HepG2 (cell line): ENCODE results near the gene CAP2. TPM values are rescaled to one million over a fixed set of nuclear protein-coding genes. Genes with fewer than 3 reads are reported as not detected.

Experiments
- ATAC-seq: fragments of 200-7000 bp; cut with Tn5 transposase; 3 replicates; pipeline ENCODE4 v1.9.1; 2020; ENCODE audit warnings: mild to moderate bottlenecking, moderate library complexity
- BruUV-seq: library from RNA; stranded (reverse); fragments of 400-500 nt; replicated peaks from 2 replicates; lab custom pipeline; 2021; lab: Mats Ljungman, UMichigan
- CTCF ChIA-PET: fragments of 300-600 bp; formaldehyde crosslinking; extraction: SDS; loops from one replicate; lab custom pipeline; 2021; ENCODE audit warnings: low total read pairs, inconsistent platforms, low intra/inter-chr PET ratio; lab: Yijun Ruan, JAX
- POLR2A ChIA-PET: fragments of 350-600 bp; sonication (Branson Sonifier 250); formaldehyde crosslinking; loops from one replicate; lab custom pipeline; 2020; ENCODE audit warnings: antibody characterized with exemption, inconsistent platforms; lab: Yijun Ruan, JAX
- DNase-seq: peaks from one replicate; pipeline ENCODE4 v3.0.0-alpha.2; 2015; ENCODE audit warnings: low spot score
- FAIRE-seq: peaks from 3 replicates; lab custom pipeline; 2011; peaks lifted over from hg19 to GRCh38; lab: Jason Lieb, UNC
- H2AFZ ChIP-seq: one replicate; pipeline ENCODE4 v1.6.1; 2011; ENCODE audit warnings: low read length, inconsistent platforms
- H3K27ac ChIP-seq: fragments of 300-600 bp; 3 replicates; pipeline ENCODE4 v1.8.0; 2011; ENCODE audit warnings: mixed run types, mild to moderate bottlenecking, mixed read lengths, low read length, inconsistent platforms; ENCODE audit not compliant: insufficient read depth; ENCODE audit errors: extremely low read length
- H3K27me3 ChIP-seq, 2 experiments: fragments of 200-600 bp in 1 of 2; 2 replicates in 1 of 2; 3 replicates in 1 of 2; pipeline versions ENCODE4 v1.6.0 to v1.8.0; 2011; ENCODE audit warnings: low read length in 2 of 2, mild to moderate bottlenecking in 2 of 2, moderate library complexity in 2 of 2, inconsistent platforms in 1 of 2; ENCODE audit not compliant: insufficient read depth in 2 of 2, control insufficient read depth in 1 of 2
- H3K36me3 ChIP-seq, 2 experiments: fragments of 200-600 bp in 1 of 2; replicated peaks in 1 of 2; 2 replicates in 1 of 2; 3 replicates in 1 of 2; pipeline versions ENCODE4 v1.5.1 to v1.8.0; 2011; ENCODE audit warnings: low read length in 2 of 2, inconsistent platforms in 1 of 2; ENCODE audit not compliant: insufficient read depth in 2 of 2, control insufficient read depth in 1 of 2
- H3K4me1 ChIP-seq: 2 replicates; pipeline ENCODE4 v1.5.1; 2012; ENCODE audit warnings: low read length, inconsistent platforms; ENCODE audit not compliant: insufficient read depth
- H3K4me2 ChIP-seq: 2 replicates; pipeline ENCODE4 v1.6.0; 2011; ENCODE audit warnings: low read depth, low read length, inconsistent platforms
- H3K4me3 ChIP-seq, 3 experiments: fragments of 200-600 bp in 1 of 3; sonication (generic), shearing (Covaris generic) in 1 of 3; replicated peaks in 1 of 3; 2 replicates each; pipeline ENCODE4 v1.5.1; 2011 to 2016; ENCODE audit warnings: low read length in 3 of 3, inconsistent platforms in 2 of 3, low read depth in 2 of 3, mild to moderate bottlenecking in 2 of 3, control low read depth in 1 of 3, mixed read lengths in 1 of 3; ENCODE audit not compliant: insufficient read depth in 1 of 3
- H3K79me2 ChIP-seq: one replicate; pipeline ENCODE4 v1.6.1; 2011; ENCODE audit warnings: low read length, inconsistent platforms; ENCODE audit not compliant: insufficient read depth
- H3K9ac ChIP-seq: 2 replicates; pipeline ENCODE4 v1.6.0; 2011; ENCODE audit warnings: mild to moderate bottlenecking, low read depth, low read length, inconsistent platforms; ENCODE audit not compliant: insufficient read depth
- H3K9me3 ChIP-seq: 2 replicates; pipeline ENCODE4 v1.5.1; 2012; ENCODE audit warnings: mild to moderate bottlenecking, low read length
- H4K20me1 ChIP-seq: 2 replicates; pipeline ENCODE4 v1.6.0; 2011; ENCODE audit warnings: inconsistent platforms, mild to moderate bottlenecking, low read length, moderate library complexity; ENCODE audit not compliant: insufficient read depth
- FLYWCH1 ChIP-seq: sonication (generic); formaldehyde crosslinking; IDR thresholded peaks from 2 replicates; pipeline ENCODE4 v1.8.1; 2023; ENCODE audit warnings: mild to moderate bottlenecking, missing genetic modification reagents
- FOXP1 ChIP-seq, 2 experiments: fragments of 450-650 bp in 1 of 2; IDR thresholded peaks; 2 replicates each; pipeline ENCODE4 v1.6.1; 2017 to 2018; ENCODE audit warnings: antibody characterized with exemption in 1 of 2
- HES4 ChIP-seq: sonication (generic); formaldehyde crosslinking; IDR thresholded peaks from 2 replicates; pipeline ENCODE4 v1.9.0; 2021; ENCODE audit warnings: mild to moderate bottlenecking, missing genetic modification reagents, borderline replicate concordance
- ISL2 ChIP-seq: sonication (generic); formaldehyde crosslinking; IDR thresholded peaks from 2 replicates; pipeline ENCODE4 v1.5.0; 2020; ENCODE audit warnings: missing genetic modification reagents
- KDM5A ChIP-seq: fragments of 200-600 bp; sonication (generic); IDR thresholded peaks from 2 replicates; pipeline ENCODE4 v1.7.0; 2018; ENCODE audit warnings: antibody characterized with exemption, mild to moderate bottlenecking, low read length, borderline replicate concordance
- KLF6 ChIP-seq: IDR thresholded peaks from 2 replicates; pipeline ENCODE4 v1.8.0; 2016; ENCODE audit warnings: missing biosample characterization, missing genetic modification reagents
- NRL ChIP-seq: sonication (generic); formaldehyde crosslinking; IDR thresholded peaks from 2 replicates; pipeline ENCODE4 v1.5.0; 2020; ENCODE audit warnings: missing genetic modification reagents, mild to moderate bottlenecking, moderate library complexity, borderline replicate concordance
- SP140L ChIP-seq: sonication (generic); formaldehyde crosslinking; IDR thresholded peaks from 2 replicates; pipeline ENCODE4 v1.4.0; 2020; ENCODE audit warnings: missing genetic modification reagents, borderline replicate concordance
- TEF ChIP-seq: sonication (generic); formaldehyde crosslinking; IDR thresholded peaks from 2 replicates; pipeline ENCODE4 v1.5.0; 2020; ENCODE audit warnings: missing genetic modification reagents
- ZBTB1 ChIP-seq: sonication (generic); formaldehyde crosslinking; IDR thresholded peaks from 2 replicates; pipeline ENCODE4 v1.4.0; 2020; ENCODE audit warnings: missing genetic modification reagents, borderline replicate concordance
- ZNF180 ChIP-seq: sonication (generic); formaldehyde crosslinking; IDR thresholded peaks from 2 replicates; pipeline ENCODE4 v1.4.0; 2020; ENCODE audit warnings: low read depth, missing genetic modification reagents, borderline replicate concordance
- ZNF292 ChIP-seq: sonication (generic); formaldehyde crosslinking; IDR thresholded peaks from 2 replicates; pipeline ENCODE4 v1.8.1; 2022; ENCODE audit warnings: mild to moderate bottlenecking, low read depth, missing genetic modification reagents, borderline replicate concordance
- ZNF549 ChIP-seq: sonication (generic); formaldehyde crosslinking; IDR thresholded peaks from 2 replicates; pipeline ENCODE4 v1.5.0; 2020; ENCODE audit warnings: missing genetic modification reagents
- ZNF749 ChIP-seq: sonication (generic); formaldehyde crosslinking; IDR thresholded peaks from 2 replicates; pipeline ENCODE4 v1.8.0; 2022; ENCODE audit warnings: mild to moderate bottlenecking, missing genetic modification reagents, moderate library complexity, borderline replicate concordance
- ZSCAN29 ChIP-seq: sonication (generic); formaldehyde crosslinking; conservative IDR thresholded peaks from 2 replicates; pipeline ENCODE4 v1.4.0; 2020; ENCODE audit warnings: mild to moderate bottlenecking, missing genetic modification reagents
- WGBS: methylation state at CpG from one replicate; pipeline ENCODE4 v1.1.6; 2017; ENCODE audit warnings: low lambda C conversion rate; 5-methylcytosine and 5-hydroxymethylcytosine counted together
- in situ Hi-C: cut with HindIII; loops from 2 replicates; pipeline ENCODE4 v1.10.0; 2017; ENCODE audit warnings: low pct_unique_long_range_greater_than_20kb; ENCODE audit not compliant: extremely low pct_ligation_motif_present
- intact Hi-C: fragments of 100-400 bp; cut with micrococcal nuclease; formaldehyde crosslinking; loops from one replicate; pipeline ENCODE4 v1.10.0; 2022; ENCODE audit not compliant: unreplicated experiment
- polyA plus RNA-seq, 8 experiments: library from polyadenylated mRNA; depleted of rRNA in 3 of 8; stranded (reverse) in 7 of 8; unstranded in 1 of 8; fragments of >200 nt; fragmentation: Illumina TruSeq in 4 of 8; extraction: Trizol in 4 of 8; gene quantifications; 2 replicates each; pipeline versions ENCODE4 v1.2.1 to v1.2.3, GENCODE V29; 2011 to 2016; ENCODE audit warnings: low read depth in 4 of 8, missing spikeins in 1 of 8, mixed read lengths in 1 of 8; ENCODE audit not compliant: insufficient read depth in 1 of 8
- total RNA-seq, 5 experiments: library from RNA; depleted of rRNA; stranded (reverse); fragments of >200 nt; fragmentation: Illumina TruSeq; extraction: Trizol; gene quantifications; 2 replicates each; pipeline ENCODE4 v1.2.3, GENCODE V29; 2016; ENCODE audit warnings: low read depth in 1 of 5
- TF ChIP-seq, protein P1 (sequence below): sonication (generic); formaldehyde crosslinking; IDR thresholded peaks from 2 replicates; pipeline ENCODE4 v1.4.0; 2020; ENCODE audit warnings: missing genetic modification reagents, borderline replicate concordance
- TF ChIP-seq, protein P2 (sequence below): sonication (generic); formaldehyde crosslinking; IDR thresholded peaks from 2 replicates; pipeline ENCODE4 v1.4.0; 2020; ENCODE audit warnings: mild to moderate bottlenecking, missing genetic modification reagents
- TF ChIP-seq, protein P3 (sequence below), 2 experiments: sonication (generic) in 1 of 2; formaldehyde crosslinking in 1 of 2; IDR thresholded peaks; 2 replicates each; pipeline versions ENCODE4 v1.4.0 to v1.6.1; 2016 to 2020; ENCODE audit warnings: borderline replicate concordance in 1 of 2, low read depth in 1 of 2, mild to moderate bottlenecking in 1 of 2, missing genetic modification reagents in 1 of 2

Gene CAP2
- total and polyA plus RNA-seq, 2 of the 13 experiments (the other 11 are each of a cell fraction or from before 2014, with no cell fraction given): 7.9 to 53.1 TPM

DNA sequence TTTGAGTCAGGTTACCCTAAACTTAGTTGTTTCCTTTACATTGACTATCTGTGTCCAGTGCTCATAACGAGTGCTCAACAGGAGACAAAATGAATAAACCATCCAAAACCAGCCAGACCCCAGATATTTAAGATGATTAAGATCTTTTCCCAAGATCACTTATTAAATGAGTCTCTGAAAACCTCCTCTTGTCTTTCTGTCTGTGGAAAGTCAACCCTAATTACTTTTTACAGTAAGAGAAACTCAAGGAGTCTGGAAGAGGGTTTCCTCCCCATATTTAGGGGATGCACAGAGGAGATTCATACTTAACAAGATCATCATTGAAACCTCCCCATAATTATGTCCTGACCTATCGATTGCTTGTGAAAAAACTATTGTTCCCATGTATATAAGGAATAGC is 84.0 kb downstream of the CAP2 start:
- in situ Hi-C loops: no loop called here
- Histone ChIP-seq H3K79me2 (no peaks in the 10 kb centered on the region), H3K4me1 (no peaks in the 10 kb centered on the region), H3K4me2 (no peak overlapping the region), H3K9me3 (no peaks in the 10 kb centered on the region), H4K20me1 (no peaks in the 10 kb centered on the region), H3K27me3 (no peaks in the 10 kb centered on the region), H3K27ac (no peak overlapping the region), H2AFZ (no peak overlapping the region), H3K9ac (no peak overlapping the region), H3K36me3 (no peaks in the 10 kb centered on the region), H3K4me3 (no peak overlapping the region)
- DNase-seq (no peak), FAIRE-seq (no peak), ATAC-seq (no peak)
- WGBS: 93% methylated on average over 2 of the region's 2 CpGs
- intact Hi-C loops: no loop called here
- ChIA-PET CTCF (no interaction called here), POLR2A (no interaction called here)
- no TSS peak for BruUV-seq
- TF ChIP-seq HES4 (CRISPR knock-in tag): no peak
- TF ChIP-seq ISL2 (CRISPR knock-in tag): no peak
- TF ChIP-seq TEF (CRISPR knock-in tag): no peak
- no peak for TF ChIP-seq KDM5A
- no peak for TF ChIP-seq ZNF549 (CRISPR knock-in tag)
- TF ChIP-seq FOXP1 (IDR thresholded peaks at IDR 0.05): no peak
- no peak for TF ChIP-seq FOXP1 (CRISPR knock-in tag; IDR thresholded peaks at IDR 0.05)
- no peak for TF ChIP-seq ZSCAN29 (CRISPR knock-in tag)
- no peak for TF ChIP-seq KLF6 (CRISPR knock-in tag)
- no peak for TF ChIP-seq ZNF749
- no peak for TF ChIP-seq ZNF180 (CRISPR knock-in tag)
- TF ChIP-seq, protein P1, sequence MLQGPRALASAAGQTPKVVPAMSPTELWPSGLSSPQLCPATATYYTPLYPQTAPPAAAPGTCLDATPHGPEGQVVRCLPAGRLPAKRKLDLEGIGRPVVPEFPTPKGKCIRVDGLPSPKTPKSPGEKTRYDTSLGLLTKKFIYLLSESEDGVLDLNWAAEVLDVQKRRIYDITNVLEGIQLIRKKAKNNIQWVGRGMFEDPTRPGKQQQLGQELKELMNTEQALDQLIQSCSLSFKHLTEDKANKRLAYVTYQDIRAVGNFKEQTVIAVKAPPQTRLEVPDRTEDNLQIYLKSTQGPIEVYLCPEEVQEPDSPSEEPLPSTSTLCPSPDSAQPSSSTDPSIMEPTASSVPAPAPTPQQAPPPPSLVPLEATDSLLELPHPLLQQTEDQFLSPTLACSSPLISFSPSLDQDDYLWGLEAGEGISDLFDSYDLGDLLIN: no peak
- TF ChIP-seq NRL: no peak
- no peak for TF ChIP-seq ZNF292 (CRISPR knock-in tag)
- no peak for TF ChIP-seq SP140L (CRISPR knock-in tag)
- TF ChIP-seq ZBTB1 (CRISPR knock-in tag): no peak
- no peak for TF ChIP-seq FLYWCH1
- TF ChIP-seq, protein P2, sequence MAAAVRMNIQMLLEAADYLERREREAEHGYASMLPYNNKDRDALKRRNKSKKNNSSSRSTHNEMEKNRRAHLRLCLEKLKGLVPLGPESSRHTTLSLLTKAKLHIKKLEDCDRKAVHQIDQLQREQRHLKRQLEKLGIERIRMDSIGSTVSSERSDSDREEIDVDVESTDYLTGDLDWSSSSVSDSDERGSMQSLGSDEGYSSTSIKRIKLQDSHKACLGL (CRISPR knock-in tag): no peak
- TF ChIP-seq, protein P3, sequence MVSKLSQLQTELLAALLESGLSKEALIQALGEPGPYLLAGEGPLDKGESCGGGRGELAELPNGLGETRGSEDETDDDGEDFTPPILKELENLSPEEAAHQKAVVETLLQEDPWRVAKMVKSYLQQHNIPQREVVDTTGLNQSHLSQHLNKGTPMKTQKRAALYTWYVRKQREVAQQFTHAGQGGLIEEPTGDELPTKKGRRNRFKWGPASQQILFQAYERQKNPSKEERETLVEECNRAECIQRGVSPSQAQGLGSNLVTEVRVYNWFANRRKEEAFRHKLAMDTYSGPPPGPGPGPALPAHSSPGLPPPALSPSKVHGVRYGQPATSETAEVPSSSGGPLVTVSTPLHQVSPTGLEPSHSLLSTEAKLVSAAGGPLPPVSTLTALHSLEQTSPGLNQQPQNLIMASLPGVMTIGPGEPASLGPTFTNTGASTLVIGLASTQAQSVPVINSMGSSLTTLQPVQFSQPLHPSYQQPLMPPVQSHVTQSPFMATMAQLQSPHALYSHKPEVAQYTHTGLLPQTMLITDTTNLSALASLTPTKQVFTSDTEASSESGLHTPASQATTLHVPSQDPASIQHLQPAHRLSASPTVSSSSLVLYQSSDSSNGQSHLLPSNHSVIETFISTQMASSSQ (IDR thresholded peaks at IDR 0.05; ENCODE audit: low read depth): no peak
- TF ChIP-seq, protein P3 (CRISPR knock-in tag; IDR thresholded peaks at IDR 0.05; ENCODE audit: borderline replicate concordance): no peak
